GM12891 (cell line): Measurements from ENCODE around the gene KLHL18.
"Not testable (repeated sequence)": the region's sequence is repeated elsewhere in the genome, so short reads cannot be mapped to it uniquely, and the experiment has no call there.

Source experiments
- POLR2A ChIP-seq: IDR thresholded peaks from 2 replicates; pipeline ENCODE4 v1.6.1; 2011; ENCODE audit warnings: low read depth, low read length, control low read depth
- POLR2AphosphoS5 ChIP-seq: IDR thresholded peaks from 2 replicates; pipeline ENCODE4 v1.6.1; 2011; ENCODE audit warnings: low read depth, low read length, control low read depth
- SPI1 ChIP-seq: IDR thresholded peaks from 2 replicates; pipeline ENCODE4 v1.6.1; 2011; ENCODE audit warnings: low read depth, low read length, control low read depth
- TAF1 ChIP-seq: IDR thresholded peaks from 2 replicates; pipeline ENCODE4 v1.6.1; 2011; ENCODE audit warnings: low read depth, low read length, control low read depth

- TF ChIP-seq POLR2A, POLR2AphosphoS5, TAF1, SPI1: not testable (repeated sequence)
Observed at GRCh38 chr3:47316151-47316550, 33.4 kb downstream of the KLHL18 start.
